Measurements from ENCODE around the gene YBEY.
"Not testable (repeated sequence)": the region's sequence is repeated elsewhere in the genome, so short reads cannot be mapped to it uniquely, and the experiment has no call there.

Gene YBEY

GRCh38 chr21:46304437-46304836 lies 18.3 kb downstream of the YBEY start:
- TF ChIP-seq YY1 (IDR thresholded peaks at IDR 0.05; ENCODE audit: insufficient read depth, insufficient read length) (no peak), ZNF274 (IDR thresholded peaks at IDR 0.05; ENCODE audit: low read depth, low read length) (no peak), SUZ12 (IDR thresholded peaks at IDR 0.05; ENCODE audit: extremely low read depth, insufficient read depth, insufficient read length) (no peak)
- H3K4me1 ChIP-seq (ENCODE audit: insufficient read depth, insufficient read length) = no peaks in the 10 kb centered on the region
- no peak for DNase-seq (ENCODE audit: low read depth, low spot score)
- no peaks in the 10 kb centered on the region for H3K27me3 ChIP-seq (ENCODE audit: insufficient read depth, insufficient read length)
- no peak overlapping the region for H3K9ac ChIP-seq (ENCODE audit: insufficient read length, low read depth)
- H3K9me3 ChIP-seq (ENCODE audit: insufficient read depth, low read length) = no peaks in the 10 kb centered on the region
- H3K4me3 ChIP-seq (ENCODE audit: insufficient read length, low read depth) = no peak overlapping the region
- H3K36me3 ChIP-seq (ENCODE audit: insufficient read depth, insufficient read length, low read length) = peaks cover 64% of the 10 kb centered on the region

DNA sequence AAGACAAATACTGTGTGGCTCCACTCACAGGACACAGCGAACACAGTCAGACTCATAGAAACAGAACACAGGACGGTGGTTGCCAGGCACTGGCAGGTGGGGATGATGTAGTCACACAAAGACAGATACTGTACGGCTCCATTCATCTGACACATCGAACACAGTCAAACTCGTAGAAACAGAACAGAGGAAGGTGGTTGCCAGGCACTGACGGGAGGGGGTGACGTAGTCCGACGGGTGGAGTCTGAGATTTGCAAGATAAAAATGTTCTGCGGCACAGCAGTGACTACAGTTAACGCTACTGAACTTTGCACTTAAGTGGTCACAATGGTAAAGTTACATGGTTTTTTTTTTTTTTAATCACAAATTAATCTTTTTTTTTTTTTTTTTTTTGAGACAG lies 18.8 kb downstream of the YBEY start:
- no peak for DNase-seq (ENCODE audit: low read depth, low spot score)
- TF ChIP-seq ZNF274 (IDR thresholded peaks at IDR 0.05; ENCODE audit: low read depth, low read length) = no peak
- TF ChIP-seq SUZ12 (IDR thresholded peaks at IDR 0.05; ENCODE audit: extremely low read depth, insufficient read depth, insufficient read length) = no peak
- TF ChIP-seq YY1 (IDR thresholded peaks at IDR 0.05; ENCODE audit: insufficient read depth, insufficient read length) = no peak
- Histone ChIP-seq H3K27me3 (ENCODE audit: insufficient read depth, insufficient read length) (no peaks in the 10 kb centered on the region), H3K9ac (ENCODE audit: insufficient read length, low read depth) (no peak overlapping the region), H3K4me1 (ENCODE audit: insufficient read depth, insufficient read length) (no peaks in the 10 kb centered on the region), H3K36me3 (ENCODE audit: insufficient read depth, insufficient read length, low read length) (peaks cover 64% of the 10 kb centered on the region), H3K9me3 (ENCODE audit: insufficient read depth, low read length) (no peaks in the 10 kb centered on the region), H3K4me3 (ENCODE audit: insufficient read length, low read depth) (no peak overlapping the region)

DNA sequence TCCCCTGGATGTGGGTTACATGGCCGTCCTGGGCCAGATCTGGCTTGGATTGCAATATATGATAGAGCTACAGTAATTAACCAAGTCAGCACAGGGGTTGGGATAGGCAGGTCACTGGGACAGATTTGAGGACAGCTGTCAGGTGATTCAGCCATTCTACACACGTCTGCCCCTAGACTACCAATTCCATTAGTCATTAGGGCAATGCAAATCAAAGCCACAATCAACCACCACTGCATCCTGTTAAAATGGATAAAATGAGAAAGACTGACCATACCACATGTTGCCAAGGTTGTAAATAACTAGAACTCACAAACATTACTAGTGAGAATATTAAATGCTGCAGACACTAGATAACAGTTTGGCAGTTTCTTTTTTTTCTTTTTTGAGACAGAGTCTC lies 21.5 kb downstream of the YBEY start:
- Histone ChIP-seq H3K27me3 (ENCODE audit: insufficient read depth, insufficient read length) (no peaks in the 10 kb centered on the region), H3K4me1 (ENCODE audit: insufficient read depth, insufficient read length) (no peaks in the 10 kb centered on the region), H3K9ac (ENCODE audit: insufficient read length, low read depth) (no peak overlapping the region), H3K4me3 (ENCODE audit: insufficient read length, low read depth) (no peak overlapping the region), H3K9me3 (ENCODE audit: insufficient read depth, low read length) (no peaks in the 10 kb centered on the region), H3K36me3 (ENCODE audit: insufficient read depth, insufficient read length, low read length) (peaks cover 58% of the 10 kb centered on the region)
- no peak for DNase-seq (ENCODE audit: low read depth, low spot score)
- TF ChIP-seq SUZ12 (IDR thresholded peaks at IDR 0.05; ENCODE audit: extremely low read depth, insufficient read depth, insufficient read length) = no peak
- no peak for TF ChIP-seq ZNF274 (IDR thresholded peaks at IDR 0.05; ENCODE audit: low read depth, low read length)
- TF ChIP-seq YY1 (IDR thresholded peaks at IDR 0.05; ENCODE audit: insufficient read depth, insufficient read length) = no peak

- Histone ChIP-seq H3K9me3 (ENCODE audit: insufficient read depth, low read length) (no peaks in the 10 kb centered on the region), H3K4me1 (ENCODE audit: insufficient read depth, insufficient read length) (no peaks in the 10 kb centered on the region), H3K4me3 (ENCODE audit: insufficient read length, low read depth) (no peak overlapping the region), H3K9ac (ENCODE audit: insufficient read length, low read depth) (no peak overlapping the region), H3K36me3 (ENCODE audit: insufficient read depth, insufficient read length, low read length) (peaks cover 63% of the 10 kb centered on the region), H3K27me3 (ENCODE audit: insufficient read depth, insufficient read length) (no peaks in the 10 kb centered on the region)
- no peak for DNase-seq (ENCODE audit: low read depth, low spot score)
- TF ChIP-seq ZNF274 (IDR thresholded peaks at IDR 0.05; ENCODE audit: low read depth, low read length) (no peak), SUZ12 (IDR thresholded peaks at IDR 0.05; ENCODE audit: extremely low read depth, insufficient read depth, insufficient read length) (no peak), YY1 (IDR thresholded peaks at IDR 0.05; ENCODE audit: insufficient read depth, insufficient read length) (no peak)
Observed at GRCh38 chr21:46308431-46308830, 22.3 kb downstream of the YBEY start.

DNA sequence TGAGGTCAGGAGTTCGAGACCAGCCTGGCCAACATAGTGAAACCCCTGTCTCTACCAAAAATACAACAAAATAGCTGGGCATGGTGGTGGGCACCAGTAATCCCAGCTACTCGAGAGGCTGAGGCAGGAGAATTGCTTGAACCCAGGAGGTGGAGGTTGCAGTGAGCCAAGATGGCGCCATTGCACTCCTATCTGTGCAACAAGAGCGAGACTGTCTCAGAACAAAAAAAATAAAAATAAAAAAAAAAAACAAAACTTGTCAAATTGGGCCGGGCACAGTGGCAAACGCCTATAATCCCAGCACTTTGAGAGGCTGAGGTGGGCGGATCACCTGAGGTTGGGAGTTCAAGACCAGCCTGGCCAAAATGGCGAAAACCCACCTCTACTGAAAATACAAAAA lies 24.1 kb downstream of the YBEY start:
- H3K4me3 ChIP-seq (ENCODE audit: insufficient read length, low read depth); DNase-seq (ENCODE audit: low read depth, low spot score); H3K27me3 ChIP-seq (ENCODE audit: insufficient read depth, insufficient read length); H3K4me1 ChIP-seq (ENCODE audit: insufficient read depth, insufficient read length); H3K9ac ChIP-seq (ENCODE audit: insufficient read length, low read depth); H3K9me3 ChIP-seq (ENCODE audit: insufficient read depth, low read length): not testable (repeated sequence)
- peaks cover 70% of the 10 kb centered on the region for H3K36me3 ChIP-seq (ENCODE audit: insufficient read depth, insufficient read length, low read length)

GRCh38 chr21:46311568-46311967 lies 25.4 kb downstream of the YBEY start:
- peaks cover 81% of the 10 kb centered on the region for H3K36me3 ChIP-seq (ENCODE audit: insufficient read depth, insufficient read length, low read length)
- no peaks in the 10 kb centered on the region for H3K9me3 ChIP-seq (ENCODE audit: insufficient read depth, low read length)
- H3K27me3 ChIP-seq (ENCODE audit: insufficient read depth, insufficient read length) = no peaks in the 10 kb centered on the region
- H3K4me1 ChIP-seq (ENCODE audit: insufficient read depth, insufficient read length) = no peaks in the 10 kb centered on the region
- TF ChIP-seq ZNF274 (IDR thresholded peaks at IDR 0.05; ENCODE audit: low read depth, low read length) (no peak), SUZ12 (IDR thresholded peaks at IDR 0.05; ENCODE audit: extremely low read depth, insufficient read depth, insufficient read length) (no peak), YY1 (IDR thresholded peaks at IDR 0.05; ENCODE audit: insufficient read depth, insufficient read length) (no peak)
- DNase-seq (ENCODE audit: low read depth, low spot score) = no peak
- no peak overlapping the region for H3K4me3 ChIP-seq (ENCODE audit: insufficient read length, low read depth)
- no peak overlapping the region for H3K9ac ChIP-seq (ENCODE audit: insufficient read length, low read depth)

GRCh38 chr21:46312949-46313348 lies 26.8 kb downstream of the YBEY start:
- Histone ChIP-seq H3K36me3 (ENCODE audit: insufficient read depth, insufficient read length, low read length) (peaks cover 83% of the 10 kb centered on the region), H3K4me1 (ENCODE audit: insufficient read depth, insufficient read length) (peaks cover 11% of the 10 kb centered on the region), H3K9me3 (ENCODE audit: insufficient read depth, low read length) (no peaks in the 10 kb centered on the region), H3K4me3 (ENCODE audit: insufficient read length, low read depth) (no peak overlapping the region), H3K9ac (ENCODE audit: insufficient read length, low read depth) (no peak overlapping the region), H3K27me3 (ENCODE audit: insufficient read depth, insufficient read length) (no peaks in the 10 kb centered on the region)
- TF ChIP-seq ZNF274 (IDR thresholded peaks at IDR 0.05; ENCODE audit: low read depth, low read length) (no peak), SUZ12 (IDR thresholded peaks at IDR 0.05; ENCODE audit: extremely low read depth, insufficient read depth, insufficient read length) (no peak), YY1 (IDR thresholded peaks at IDR 0.05; ENCODE audit: insufficient read depth, insufficient read length) (no peak)
- DNase-seq (ENCODE audit: low read depth, low spot score) = no peak

- Histone ChIP-seq H3K27me3 (ENCODE audit: insufficient read depth, insufficient read length) (no peaks in the 10 kb centered on the region), H3K9ac (ENCODE audit: insufficient read length, low read depth) (peak overlapping the region; percentile 13), H3K4me1 (ENCODE audit: insufficient read depth, insufficient read length) (peaks cover 23% of the 10 kb centered on the region), H3K9me3 (ENCODE audit: insufficient read depth, low read length) (no peaks in the 10 kb centered on the region), H3K4me3 (ENCODE audit: insufficient read length, low read depth) (no peak overlapping the region), H3K36me3 (ENCODE audit: insufficient read depth, insufficient read length, low read length) (peaks cover 79% of the 10 kb centered on the region)
- no peak for DNase-seq (ENCODE audit: low read depth, low spot score)
- TF ChIP-seq SUZ12 (IDR thresholded peaks at IDR 0.05; ENCODE audit: extremely low read depth, insufficient read depth, insufficient read length) (no peak), YY1 (IDR thresholded peaks at IDR 0.05; ENCODE audit: insufficient read depth, insufficient read length) (no peak), ZNF274 (IDR thresholded peaks at IDR 0.05; ENCODE audit: low read depth, low read length) (no peak)
Observed at GRCh38 chr21:46314441-46315020, 28.4 kb downstream of the YBEY start.

Measured in NT2/D1 (cell line).